Muscle of back (tissue), 11 donors: ENCODE results near the gene SLC25A19. TPM values are rescaled to one million over a fixed set of nuclear protein-coding genes. Genes with fewer than 3 reads are reported as not detected.
"Not testable (repeated sequence)": the region's sequence is repeated elsewhere in the genome, so short reads cannot be mapped to it uniquely, and the experiment has no call there.

ENCODE experiments used
- DNase-seq, 3 donors: peaks; one replicate each; pipeline versions ENCODE4 v3.0.0 to v3.0.0-alpha.2; 2013
- polyA plus RNA-seq, 10 donors: library from polyadenylated mRNA; unstranded; fragments of 120-200 nt; gene quantifications; one replicate each; pipeline ENCODE4 v1.2.1, GENCODE V29; 2013; ENCODE audit not compliant: insufficient read length in 10 of 10

The SLC25A19 gene
- polyA plus RNA-seq, 10 donors, result 4.2 to 8.3 (median 6.1) TPM

DNA sequence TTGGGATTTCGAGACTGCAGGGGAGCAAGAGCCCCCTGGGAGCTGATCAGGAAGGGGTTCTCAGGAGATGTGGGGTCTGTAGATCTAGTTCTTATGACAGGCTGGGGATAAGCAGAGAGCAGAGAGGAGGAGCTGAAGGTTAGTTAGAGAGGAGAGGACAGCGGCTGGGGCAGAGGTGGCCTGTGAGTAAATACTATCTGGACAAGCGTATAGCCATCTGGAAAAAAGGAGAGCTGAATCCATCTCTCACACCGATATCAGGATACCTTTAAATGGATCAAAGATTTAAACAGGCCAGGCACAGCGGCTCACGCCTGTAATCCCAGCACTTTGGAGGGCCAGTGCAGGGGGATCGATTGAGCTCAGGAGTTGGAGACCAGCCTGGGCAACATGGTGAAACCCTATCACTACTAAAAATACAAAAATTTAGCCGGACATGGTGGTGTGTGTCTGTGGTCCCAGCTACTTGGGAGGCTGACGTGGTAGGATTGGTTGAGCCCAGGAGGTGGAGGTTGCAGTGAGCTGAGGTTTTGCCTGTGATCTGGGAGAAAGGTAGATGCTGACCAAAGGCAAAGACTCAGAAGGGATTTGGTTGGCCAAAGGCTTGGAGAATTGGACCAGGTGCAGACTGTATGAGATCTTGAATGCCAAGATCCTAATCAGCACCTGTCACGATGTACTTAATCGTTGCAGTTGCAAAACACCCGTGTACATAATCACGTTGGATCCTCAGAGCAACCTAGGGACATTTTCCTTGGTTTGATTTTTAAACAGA, 18.9 kb upstream of the SLC25A19 start:
- no peak for DNase-seq

DNA sequence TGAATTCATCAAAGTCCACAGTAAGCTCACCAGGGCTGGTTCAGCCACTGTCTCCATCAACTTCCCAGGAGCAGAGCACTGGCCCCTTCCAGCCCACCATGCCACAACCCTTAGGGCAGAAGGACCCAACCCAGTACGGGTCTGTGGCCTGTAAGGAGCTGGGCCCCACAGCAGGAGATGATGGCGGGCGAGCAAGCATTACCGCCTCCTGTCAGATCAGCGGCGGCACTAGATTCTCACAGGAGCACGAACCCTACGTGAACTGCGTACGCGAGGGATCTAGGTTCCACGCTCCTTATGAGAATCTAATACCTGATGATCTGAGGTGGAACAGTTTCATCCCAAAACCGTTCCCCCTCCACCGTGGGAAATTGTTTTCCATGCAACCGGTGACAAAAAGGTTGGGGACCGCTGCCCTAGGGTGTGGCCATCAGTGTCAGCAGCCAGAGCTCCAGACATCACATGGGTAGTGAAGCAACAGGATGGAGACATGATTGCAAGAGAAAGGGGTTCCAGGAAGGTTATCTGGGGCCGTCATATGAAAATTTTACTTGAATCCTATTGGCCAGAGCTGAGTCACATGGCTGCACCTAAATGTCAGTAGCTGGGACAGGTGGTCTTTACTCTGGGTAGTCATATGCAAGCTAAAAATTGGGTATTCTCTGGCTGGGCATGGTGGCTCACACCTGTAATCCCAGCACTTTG, 12.4 kb upstream of the SLC25A19 start:
- DNase-seq, result no peak

DNA sequence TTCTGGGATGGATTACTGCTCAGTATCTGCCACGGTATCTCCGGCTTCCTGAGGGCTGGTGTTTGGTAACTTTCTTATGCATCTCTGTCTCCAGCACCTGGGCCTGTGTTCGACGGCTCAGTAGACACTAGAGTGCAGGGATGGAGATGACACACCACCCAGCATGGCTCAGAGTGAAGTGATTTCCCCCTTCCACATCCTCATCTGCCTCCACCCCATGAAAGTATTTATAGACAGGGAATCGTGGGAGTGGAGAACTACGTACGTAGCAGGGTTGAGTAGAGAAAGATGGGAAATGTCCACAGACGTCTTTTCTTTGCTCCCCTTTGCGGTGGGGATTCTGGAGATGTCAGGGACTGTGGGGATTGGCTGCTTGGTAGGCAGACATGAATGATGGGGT, 11.8 kb upstream of the SLC25A19 start:
- DNase-seq, result no peak

DNA sequence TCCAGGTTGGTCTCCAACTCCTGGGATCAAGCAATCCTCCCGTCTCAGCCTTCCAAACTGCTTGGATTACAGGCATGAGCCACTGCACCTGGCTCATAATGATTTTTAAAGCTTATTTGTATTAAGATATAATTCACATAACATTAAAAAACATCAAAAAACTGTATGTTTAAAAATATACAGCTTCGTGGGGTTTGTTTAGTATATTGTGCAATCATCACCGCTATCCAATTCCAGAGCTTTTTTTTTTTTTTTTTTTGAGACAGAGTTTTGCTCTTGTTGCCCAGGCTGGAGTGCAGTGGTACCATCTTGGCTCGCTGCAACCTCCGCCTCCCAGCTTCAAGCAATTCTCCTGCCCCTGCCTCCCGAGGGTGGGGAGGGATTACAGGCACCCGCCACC, 11.0 kb upstream of the SLC25A19 start:
- DNase-seq, result no peak

DNA sequence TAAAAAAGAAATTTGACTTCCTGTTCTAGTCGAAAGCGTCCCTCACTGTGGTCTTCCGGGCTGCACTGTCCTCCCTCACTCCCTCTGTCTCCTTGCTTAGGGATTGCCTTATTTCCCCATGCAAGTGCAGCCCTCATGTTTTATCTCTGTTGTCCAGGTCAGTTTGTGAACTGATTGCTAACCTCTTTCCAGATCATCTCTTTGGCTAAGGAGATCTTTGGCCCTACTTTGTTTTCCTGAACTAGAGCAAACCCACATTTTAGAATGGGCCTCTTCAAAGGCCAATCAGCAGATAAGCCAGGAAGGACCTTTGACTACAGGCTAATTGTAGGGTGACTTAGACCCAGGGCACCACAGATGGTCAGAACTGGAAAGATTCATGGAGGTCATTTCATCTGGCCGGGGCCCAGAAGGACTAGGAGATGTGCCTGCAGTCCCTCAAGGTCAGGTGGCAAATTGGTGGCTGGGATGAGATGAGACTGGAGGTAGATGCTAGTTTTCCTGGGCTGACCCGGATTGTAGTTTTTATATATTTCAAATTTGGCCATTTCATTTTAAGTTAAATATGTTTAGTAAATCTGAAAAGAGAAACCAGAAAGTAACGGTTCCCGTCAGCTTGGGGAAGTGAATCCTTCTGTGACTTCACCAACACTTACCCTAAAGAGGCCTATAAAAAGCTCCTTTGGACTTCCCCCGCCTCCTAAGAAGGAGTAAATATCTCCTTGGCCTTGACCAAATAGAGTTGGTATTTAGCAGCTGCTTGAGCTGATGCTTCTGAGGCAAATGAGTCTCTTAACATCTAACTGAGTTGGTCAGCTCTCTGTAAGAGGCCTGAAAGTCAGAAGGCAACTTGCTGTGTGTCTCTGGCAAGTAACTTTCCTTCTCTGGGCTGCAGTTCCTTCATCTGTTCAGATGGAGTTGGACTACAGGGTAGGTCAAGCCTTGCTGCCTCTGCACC, 6.2 kb upstream of the SLC25A19 start:
- DNase-seq, result no peak

DNA sequence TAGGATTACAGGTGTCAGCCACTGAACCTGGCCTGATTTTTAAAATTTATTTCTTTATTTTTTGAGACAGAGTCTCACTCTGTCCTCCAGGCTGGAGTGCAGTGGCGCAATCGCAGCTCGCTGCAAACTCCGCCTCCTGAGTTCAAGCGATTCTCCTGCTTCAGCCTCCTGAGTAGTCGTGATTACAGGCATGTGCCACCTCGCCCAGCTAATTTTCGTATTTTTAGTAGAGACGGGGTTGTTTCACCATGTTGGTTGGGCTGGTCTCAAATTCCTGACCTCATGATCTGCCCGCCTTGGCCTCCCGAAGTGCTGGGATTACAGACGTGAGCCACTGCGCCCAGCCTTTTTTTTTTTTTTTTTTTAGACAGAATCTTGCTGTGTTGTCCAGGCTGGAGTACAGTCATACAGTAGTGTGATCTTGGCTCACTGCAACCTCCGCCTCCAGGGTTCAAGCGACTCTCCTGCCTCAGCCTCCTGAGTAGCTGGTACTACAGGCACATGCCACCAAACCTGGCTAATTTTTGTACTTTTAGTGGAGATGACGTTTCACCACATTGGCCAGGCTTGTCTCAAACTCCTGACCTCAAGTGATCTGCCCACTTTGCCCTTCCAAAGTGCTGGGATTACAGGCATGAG, 3.7 kb upstream of the SLC25A19 start:
- DNase-seq, result not testable (repeated sequence)

DNA sequence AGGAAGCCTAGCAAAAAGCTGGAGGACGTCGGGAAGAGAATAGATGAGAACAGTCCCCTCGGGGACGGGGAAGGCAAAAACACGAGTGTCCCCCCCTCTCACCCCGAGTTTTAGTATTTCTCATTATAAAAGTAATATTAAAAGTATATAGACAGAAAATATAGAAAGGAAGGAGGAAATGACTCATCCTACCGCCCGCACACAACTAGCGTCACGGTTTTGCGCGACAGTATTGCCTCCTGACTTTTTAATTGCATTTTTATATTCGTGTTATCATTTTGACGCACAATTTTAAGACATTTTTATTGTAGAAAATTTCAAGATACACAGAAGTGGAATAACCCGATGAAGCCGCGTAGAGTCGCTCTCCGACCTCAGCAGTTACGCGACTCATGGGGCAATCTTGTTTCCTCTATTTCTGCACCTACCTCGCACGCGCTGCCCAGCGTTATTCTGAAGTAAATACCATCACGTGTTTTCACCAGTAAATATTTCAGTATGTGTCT, 652 bp upstream of the SLC25A19 start:
- DNase-seq, result peak in 2 of 3 donors; percentile 35 to 84

DNA sequence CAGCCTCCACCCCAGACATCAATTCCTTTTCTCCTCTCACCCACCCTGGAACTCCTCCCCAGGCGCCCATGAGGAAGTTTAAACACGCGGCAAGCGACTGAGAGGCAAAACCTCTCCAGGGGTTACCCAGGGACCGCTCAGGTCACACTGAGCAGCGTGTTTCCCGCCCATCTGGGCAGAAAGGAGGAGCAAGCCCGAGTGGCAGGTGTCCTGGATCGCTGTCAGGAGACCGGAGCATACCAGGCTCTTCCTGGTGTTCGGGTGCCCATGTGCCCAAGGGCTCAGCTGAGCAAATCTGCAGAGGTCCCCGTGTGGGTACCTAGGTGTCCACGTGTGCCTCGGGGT, 491 bp downstream of the SLC25A19 start:
- no peak for DNase-seq

DNA sequence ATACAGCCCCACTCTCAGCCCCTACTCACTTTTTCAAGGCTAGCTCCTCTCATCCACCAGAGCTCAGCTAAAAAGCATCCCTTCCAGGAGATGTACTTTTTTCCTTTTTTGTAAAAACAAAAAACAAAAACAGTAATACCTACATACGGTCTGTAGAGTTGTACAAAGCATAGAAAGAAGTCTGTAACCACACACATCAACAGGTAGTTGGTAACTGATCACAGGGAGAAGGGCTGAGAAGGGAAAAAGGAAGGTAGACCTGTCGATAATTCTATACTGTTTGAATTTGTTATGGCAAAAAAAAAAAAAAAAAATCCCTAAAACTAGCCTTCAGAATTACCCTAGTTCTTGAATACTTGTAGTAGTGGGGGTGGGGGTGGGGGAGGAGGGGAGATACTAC, 874 bp downstream of the SLC25A19 start:
- DNase-seq, result no peak

DNA sequence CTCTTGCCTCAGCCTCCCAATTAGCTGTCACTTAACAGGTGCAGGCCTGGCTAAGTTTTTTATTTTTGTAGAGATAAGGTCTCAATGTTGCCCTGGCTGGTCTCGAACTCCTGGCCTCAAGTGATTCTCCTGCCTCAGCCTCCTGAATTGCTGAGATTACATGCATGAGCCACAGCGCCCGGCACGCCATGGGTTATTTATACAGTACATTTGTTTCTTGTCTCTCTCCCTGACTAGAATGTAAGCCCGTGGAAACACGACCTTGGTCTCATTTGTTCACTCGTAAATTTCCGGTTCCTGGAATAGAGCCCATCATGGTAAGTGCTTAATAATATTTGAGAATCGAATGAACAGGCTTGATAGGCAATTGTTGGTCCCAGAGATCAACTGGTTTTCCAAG, 2.0 kb downstream of the SLC25A19 start:
- DNase-seq, result no peak

DNA sequence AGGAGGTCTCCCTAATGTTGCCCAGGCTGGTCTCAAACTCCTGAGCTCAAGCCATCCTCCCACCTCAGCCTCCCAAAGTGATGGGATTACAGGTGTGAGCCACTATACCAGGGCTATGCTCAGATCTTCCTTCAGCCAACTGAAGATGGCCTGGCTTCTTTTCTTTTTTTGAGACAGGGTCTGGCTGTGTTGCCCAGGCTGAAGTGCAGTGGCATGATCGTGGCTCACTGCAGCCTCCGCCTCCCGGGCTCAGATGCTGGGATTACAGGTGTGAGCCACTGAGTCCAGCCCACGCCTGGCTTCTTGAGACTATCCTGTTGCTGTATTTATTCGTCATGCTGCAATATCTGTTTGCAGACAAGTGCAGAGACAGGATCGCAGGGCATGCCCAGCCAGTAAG, 4.1 kb downstream of the SLC25A19 start:
- no peak for DNase-seq

DNA sequence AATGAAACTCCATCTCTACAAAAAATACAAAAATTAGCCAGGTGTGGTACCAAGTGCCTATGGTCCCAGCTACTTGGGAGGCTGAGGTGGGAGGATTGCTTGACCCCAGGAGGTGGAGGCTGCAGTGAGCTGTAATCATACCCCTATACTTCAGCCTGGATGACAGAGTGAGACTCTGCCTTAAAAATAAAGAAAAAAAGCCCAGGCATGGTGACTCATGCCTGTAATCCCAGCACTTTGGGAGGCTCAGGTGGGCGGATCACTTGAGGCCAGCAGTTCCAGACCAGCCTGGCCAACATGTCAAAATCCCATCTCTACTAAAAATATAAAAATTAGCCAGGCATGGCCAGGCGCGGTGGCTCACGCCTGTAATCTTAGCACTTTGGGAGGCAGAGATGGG, 9.0 kb downstream of the SLC25A19 start:
- DNase-seq, result not testable (repeated sequence)

DNA sequence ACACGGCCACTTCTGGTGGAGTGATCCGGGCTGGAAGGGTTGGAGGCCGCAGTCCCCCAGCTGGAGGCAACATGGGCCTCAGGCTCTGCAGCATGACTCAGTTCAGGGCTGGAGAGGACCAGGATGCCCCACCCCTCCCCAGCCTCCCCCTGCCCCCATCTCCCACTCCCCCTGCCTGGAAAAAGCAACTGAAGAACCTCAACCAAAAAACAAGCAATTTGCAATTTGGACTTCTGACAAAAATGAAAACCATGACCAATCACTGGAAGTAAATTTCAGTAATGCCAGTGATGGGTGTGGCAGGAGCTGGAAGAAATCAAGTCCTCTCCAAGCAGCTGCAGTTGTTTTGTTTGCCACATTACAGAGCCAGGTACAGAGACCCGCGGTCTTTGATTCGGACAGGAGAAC, 11.6 kb downstream of the SLC25A19 start:
- DNase-seq, result no peak

DNA sequence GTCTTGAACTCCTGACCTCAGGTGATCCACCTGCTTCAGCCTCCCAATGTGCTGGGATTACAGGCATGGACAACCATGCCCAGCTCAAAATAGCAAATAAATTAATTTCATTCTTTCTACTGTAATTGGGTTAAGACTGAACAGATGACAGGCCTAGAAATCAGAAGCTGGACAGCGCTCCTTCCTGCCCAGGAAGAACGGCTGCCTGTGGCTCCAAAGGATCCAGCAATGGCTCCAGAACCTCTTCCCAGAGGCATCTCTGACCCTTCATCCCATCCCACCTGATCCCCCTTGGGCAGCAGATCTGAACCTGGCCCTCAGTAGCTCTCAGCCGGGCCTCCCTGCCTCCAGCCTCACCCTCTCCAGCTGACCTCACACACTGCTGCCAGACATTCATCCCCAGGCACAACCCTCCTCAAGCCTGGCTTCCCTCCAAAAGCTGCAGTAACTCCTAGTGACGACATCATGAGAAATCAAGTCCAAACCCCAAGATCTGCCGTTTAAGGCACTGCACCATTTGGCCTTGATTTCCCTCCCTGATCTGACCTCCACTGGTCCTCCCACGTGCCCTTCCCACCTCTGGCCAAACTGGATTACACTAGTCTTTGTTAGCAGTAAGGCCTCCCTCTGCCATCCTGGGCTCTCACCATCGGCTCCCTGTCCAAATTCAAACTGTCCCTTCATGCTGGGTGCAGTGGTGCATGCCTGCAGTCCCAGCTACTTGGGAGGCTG, 15.1 kb downstream of the SLC25A19 start:
- no peak for DNase-seq

DNA sequence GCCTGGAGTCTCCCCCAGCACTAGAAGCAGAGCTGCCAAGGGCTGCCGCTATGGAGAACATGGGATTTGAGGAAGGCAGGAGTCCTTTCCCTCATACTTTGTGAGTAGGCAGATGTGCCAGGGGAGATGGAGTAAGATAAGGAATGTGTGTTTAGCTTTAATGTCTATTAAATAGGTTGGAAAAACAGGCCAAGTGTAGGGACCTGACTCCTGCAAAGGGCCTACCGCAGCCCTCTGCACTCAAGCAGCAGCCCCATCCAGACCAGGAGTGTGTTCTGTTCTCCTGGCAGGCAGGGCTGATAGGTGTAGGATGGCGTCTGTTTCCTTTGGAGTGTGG, 16.4 kb downstream of the SLC25A19 start:
- DNase-seq, result no peak

DNA sequence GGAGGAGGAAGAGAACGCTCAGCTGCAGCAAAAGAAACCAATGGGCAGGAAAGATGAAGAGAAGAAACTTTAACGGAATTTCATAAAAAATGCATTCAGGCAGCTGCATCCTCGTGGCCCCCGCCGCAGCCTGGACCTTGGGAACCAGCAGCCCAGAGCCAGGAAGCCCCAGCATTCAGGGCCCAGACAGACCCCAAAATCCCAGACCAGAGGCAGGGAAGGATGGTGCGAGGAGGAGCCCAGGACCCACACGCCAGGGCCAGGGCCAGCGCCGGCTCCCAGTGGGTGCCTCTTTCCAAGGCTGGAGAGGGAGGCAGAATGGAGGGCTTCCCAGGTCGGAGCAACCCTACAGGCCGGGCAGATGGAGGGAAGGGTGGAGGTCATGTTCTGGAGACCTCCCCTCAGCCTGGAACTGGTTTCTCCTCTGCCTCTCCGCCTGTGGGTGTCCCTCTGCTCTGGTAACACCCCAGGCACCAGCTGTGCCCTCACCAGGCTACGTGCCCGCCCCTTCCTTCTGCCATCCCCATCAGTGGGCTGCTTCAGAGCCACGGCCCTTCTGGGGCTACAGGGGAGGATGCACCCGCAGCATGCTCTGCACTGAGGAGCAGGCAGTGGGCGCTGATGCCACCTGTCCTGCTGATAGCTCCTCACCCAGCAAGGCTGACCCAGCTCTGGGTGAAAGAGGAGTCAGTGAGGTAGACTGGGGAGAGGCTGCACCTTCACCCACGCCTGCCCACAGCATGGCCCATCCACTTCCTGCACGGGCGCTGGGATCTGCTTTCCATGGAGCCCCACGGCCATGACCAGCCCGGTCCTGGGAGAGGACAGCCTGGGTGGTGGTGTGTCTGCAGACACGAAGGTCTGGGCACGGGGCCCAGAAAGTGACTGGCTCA, 17.0 kb downstream of the SLC25A19 start:
- DNase-seq, result no peak

DNA sequence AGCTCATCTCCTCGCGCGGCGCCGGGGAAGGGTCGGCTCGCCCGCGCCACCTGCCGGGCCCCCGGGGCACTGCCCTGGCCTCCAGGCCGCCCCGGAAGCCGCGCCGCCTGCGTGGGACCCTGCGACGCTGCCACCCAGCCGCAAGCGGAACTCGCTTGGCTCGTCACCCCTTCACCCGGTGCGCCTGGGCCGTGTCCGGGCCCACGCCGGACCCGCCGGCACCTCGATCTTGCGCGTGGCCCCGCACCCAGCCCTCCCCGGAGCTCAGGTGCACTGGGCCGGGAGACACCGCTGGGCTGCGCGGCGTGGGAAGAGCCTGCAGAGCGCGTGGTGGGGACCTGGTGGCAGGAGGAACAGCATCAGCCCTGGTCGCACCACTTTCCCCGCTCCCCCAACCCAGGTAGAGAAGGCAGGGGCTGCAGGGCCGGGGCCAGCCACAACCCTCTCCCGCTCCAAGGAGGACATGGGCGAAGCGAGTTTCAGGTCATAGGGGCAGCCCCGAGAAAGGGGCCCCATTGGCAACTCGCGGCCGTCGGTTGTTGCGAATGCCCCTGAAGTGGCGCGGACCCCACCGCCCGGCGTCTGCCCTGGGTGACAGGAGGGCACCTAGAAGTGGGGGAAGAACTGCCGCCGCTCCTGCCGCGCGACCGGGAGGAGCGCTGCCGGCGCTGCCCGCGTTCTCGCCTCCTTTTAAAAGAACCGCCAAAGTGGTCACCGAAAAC, 17.8 kb downstream of the SLC25A19 start:
- peak; percentile 70 to 90 (median 87) for DNase-seq

DNA sequence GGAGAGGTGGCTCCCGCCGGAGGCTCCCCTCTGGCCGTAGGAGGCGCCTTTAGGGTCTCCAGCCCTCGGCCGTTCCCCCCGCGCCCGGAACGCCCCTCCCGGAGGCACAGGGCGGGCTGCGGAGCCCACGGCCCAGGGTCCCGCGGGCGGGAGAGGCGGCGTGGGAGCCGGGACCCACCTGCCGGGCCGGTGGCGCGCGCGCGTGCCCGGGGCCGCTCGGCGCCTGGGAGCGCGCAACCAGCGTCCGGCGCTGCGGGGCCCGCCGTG, 18.3 kb downstream of the SLC25A19 start, which contains the start of gene MIF4GD:
Gene MIF4GD, minus strand, starts transcription at position 266 of the 267 bp plus-strand sequence. CDS start 1,036 bp downstream, outside the sequence.
- no peak for DNase-seq

DNA sequence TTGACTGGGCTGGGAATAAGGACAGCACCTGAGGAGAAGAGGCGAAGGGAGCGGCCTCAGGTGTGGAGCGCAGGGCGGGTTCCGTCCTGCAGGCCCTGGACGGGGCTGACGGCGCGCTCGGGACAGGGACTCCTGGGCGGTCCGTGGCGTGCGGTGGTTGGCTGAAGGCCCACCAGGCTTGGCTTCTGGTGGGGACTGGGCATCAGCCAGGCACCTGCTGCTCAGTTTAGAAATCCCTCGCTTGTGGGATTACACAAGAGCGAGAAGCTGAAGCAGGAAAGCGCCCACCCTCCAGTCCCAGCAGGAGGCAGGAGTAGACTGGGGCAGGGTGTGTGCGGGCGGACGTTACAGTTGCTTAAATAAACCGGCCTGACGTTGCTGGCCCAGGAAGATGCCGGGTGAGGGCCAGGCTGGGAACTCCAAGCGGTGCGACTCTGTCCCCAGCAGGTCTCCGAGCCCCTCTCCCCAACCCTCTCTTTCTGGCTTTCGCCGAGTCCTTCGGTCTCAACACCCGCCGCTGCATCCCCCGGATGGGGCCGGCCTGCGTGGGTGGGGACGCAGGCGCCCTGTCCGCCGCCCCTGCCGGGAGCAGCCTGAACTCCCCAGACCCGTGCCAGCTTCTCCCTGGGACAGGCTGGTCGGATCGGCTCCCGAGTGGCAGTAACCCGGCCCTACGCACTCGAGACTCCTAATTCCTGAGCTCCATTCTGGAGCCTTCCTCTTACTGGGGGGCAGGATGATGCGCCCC, 18.8 kb downstream of the SLC25A19 start:
- peak; percentile 52 to 87 (median 65) for DNase-seq
